OCI-LY3 (cell line): ENCODE data around the gene P3H1.

ENCODE experiments used
- H2AFZ ChIP-seq: fragments of 200-600, 300-600 bp; shearing (Covaris generic); 2 replicates; pipeline ENCODE4 v1.6.0; 2014; ENCODE audit warnings: antibody characterized with exemption, low read depth, low read length
- H3K27ac ChIP-seq: fragments of 200-600, 300-600 bp; sonication (generic); 2 replicates; pipeline ENCODE4 v1.5.1; 2014; ENCODE audit warnings: mild to moderate bottlenecking, low read length, moderate library complexity, mixed read lengths
- H3K27me3 ChIP-seq: fragments of 200-600, 300-600 bp; sonication (generic); 2 replicates; pipeline ENCODE4 v1.6.1; 2014; ENCODE audit warnings: low read depth, low read length, mixed read lengths
- H3K36me3 ChIP-seq: fragments of 200-600, 300-600 bp; sonication (generic); replicated peaks from 2 replicates; pipeline ENCODE3; 2014; ENCODE audit warnings: low read depth, low read length, mixed read lengths
- H3K4me1 ChIP-seq: fragments of 300-600, 200-600 bp; sonication (generic); 2 replicates; pipeline ENCODE4 v1.6.1; 2014; ENCODE audit warnings: low read length, mixed read lengths
- H3K4me2 ChIP-seq: fragments of 200-600, 300-600 bp; sonication (generic); 2 replicates; pipeline ENCODE4 v1.6.1; 2014; ENCODE audit warnings: low read length, mixed read lengths
- H3K4me3 ChIP-seq: fragments of 300-600, 200-600 bp; sonication (generic); 2 replicates; pipeline ENCODE4 v1.5.1; 2014; ENCODE audit warnings: antibody characterized with exemption, mild to moderate bottlenecking, low read length, moderate library complexity
- H3K79me2 ChIP-seq: fragments of 300-600, 200-600 bp; shearing (Covaris generic); 2 replicates; pipeline ENCODE4 v1.6.1; 2014; ENCODE audit warnings: mild to moderate bottlenecking, low read length, mixed read lengths
- H3K9ac ChIP-seq: fragments of 300-600, 200-600 bp; shearing (Covaris generic); 2 replicates; pipeline ENCODE4 v1.6.0; 2014; ENCODE audit warnings: mild to moderate bottlenecking, low read length, moderate library complexity
- H3K9me3 ChIP-seq: fragments of 200-600, 300-600 bp; shearing (Covaris generic); 2 replicates; pipeline ENCODE4 v1.6.1; 2014; ENCODE audit warnings: low read length, mixed read lengths; ENCODE audit not compliant: insufficient read depth
- H4K20me1 ChIP-seq: fragments of 200-600, 300-600 bp; sonication (generic); 2 replicates; pipeline ENCODE4 v1.6.1; 2016; ENCODE audit warnings: low read length, mixed read lengths; ENCODE audit not compliant: insufficient read depth
- EZH2phosphoT487 ChIP-seq: fragments of 200-600 bp; shearing (Covaris generic); IDR thresholded peaks from 2 replicates; pipeline ENCODE4 v1.6.1; 2018; ENCODE audit warnings: antibody characterized with exemption, mixed run types, low read depth
- TF ChIP-seq, protein P1 (sequence below): fragments of 200-600, 300-600 bp; sonication (generic); IDR thresholded peaks from 2 replicates; pipeline ENCODE4 v1.5.1; 2014; ENCODE audit warnings: antibody characterized with exemption, low read length, low read depth

P3H1 gene

DNA sequence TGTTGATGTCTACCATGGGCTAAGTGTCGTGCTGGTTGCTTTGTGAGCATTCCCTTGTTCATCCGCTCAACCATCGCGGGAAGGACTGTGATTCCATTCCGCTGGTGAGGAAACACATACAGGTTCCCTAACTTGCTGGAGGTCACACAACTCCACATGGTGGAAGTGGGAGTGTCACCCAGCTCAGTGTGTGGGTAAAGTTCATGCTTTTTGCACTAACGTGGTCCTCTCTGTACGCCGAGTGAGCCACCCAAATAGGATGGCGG is 22.7 kb downstream of the P3H1 start:
- H2AFZ ChIP-seq: no peak overlapping the region
- H3K79me2 ChIP-seq: no peaks in the 10 kb centered on the region
- H3K4me1 ChIP-seq: no peaks in the 10 kb centered on the region
- peaks cover 3% of the 10 kb centered on the region for H3K36me3 ChIP-seq
- H4K20me1 ChIP-seq: no peaks in the 10 kb centered on the region
- no peaks in the 10 kb centered on the region for H3K27me3 ChIP-seq
- H3K27ac ChIP-seq: no peak overlapping the region
- no peak for TF ChIP-seq EZH2phosphoT487
- TF ChIP-seq, protein P1, sequence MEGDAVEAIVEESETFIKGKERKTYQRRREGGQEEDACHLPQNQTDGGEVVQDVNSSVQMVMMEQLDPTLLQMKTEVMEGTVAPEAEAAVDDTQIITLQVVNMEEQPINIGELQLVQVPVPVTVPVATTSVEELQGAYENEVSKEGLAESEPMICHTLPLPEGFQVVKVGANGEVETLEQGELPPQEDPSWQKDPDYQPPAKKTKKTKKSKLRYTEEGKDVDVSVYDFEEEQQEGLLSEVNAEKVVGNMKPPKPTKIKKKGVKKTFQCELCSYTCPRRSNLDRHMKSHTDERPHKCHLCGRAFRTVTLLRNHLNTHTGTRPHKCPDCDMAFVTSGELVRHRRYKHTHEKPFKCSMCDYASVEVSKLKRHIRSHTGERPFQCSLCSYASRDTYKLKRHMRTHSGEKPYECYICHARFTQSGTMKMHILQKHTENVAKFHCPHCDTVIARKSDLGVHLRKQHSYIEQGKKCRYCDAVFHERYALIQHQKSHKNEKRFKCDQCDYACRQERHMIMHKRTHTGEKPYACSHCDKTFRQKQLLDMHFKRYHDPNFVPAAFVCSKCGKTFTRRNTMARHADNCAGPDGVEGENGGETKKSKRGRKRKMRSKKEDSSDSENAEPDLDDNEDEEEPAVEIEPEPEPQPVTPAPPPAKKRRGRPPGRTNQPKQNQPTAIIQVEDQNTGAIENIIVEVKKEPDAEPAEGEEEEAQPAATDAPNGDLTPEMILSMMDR: no peak
- no peak overlapping the region for H3K9ac ChIP-seq
- H3K9me3 ChIP-seq: no peaks in the 10 kb centered on the region
- no peak overlapping the region for H3K4me2 ChIP-seq
- H3K4me3 ChIP-seq: no peak overlapping the region

DNA sequence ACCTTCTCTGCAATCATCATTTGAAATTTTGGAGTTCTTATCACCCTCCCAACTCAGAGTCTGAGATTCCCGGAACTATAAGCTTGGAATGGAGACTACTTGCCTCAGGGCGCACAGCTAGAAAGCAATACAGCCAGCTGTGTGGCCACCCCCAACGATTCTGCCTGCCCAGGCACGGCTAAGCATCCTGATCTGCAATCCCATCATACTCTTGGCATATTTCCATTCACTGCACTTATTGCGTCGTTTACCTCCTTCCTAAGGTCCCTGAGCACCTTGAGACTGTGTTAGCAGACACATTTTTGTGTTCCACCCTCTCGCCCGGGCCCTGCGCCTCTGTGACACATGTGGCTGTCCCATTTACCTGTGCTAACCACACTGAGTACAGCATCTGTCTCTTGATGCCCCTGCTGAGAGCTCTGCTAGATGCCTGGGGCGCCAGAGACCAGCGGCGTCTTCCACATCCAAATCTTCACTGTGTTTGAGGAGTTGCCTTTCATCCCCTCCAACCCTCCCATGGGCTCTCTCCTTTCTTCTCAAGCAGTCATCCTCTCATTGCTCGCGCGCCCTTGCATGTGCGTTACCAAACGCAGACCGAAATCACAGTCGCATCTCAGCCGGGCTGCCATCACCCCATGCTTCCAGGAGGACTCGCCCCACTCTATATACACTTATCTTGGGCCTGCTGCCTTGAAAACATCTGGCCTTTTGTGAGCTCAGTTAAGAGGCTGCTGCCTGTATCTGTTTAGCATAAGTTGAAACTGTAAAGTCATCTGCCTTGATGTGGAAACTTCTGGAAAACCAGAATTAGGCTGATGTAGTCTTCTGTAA is 23.3 kb downstream of the P3H1 start:
- no peaks in the 10 kb centered on the region for H3K4me1 ChIP-seq
- no peaks in the 10 kb centered on the region for H3K79me2 ChIP-seq
- no peak overlapping the region for H2AFZ ChIP-seq
- no peak overlapping the region for H3K9ac ChIP-seq
- no peak overlapping the region for H3K27ac ChIP-seq
- H4K20me1 ChIP-seq: no peaks in the 10 kb centered on the region
- no peak overlapping the region for H3K4me2 ChIP-seq
- no peak overlapping the region for H3K4me3 ChIP-seq
- H3K9me3 ChIP-seq: no peaks in the 10 kb centered on the region
- no peaks in the 10 kb centered on the region for H3K27me3 ChIP-seq
- peaks cover 3% of the 10 kb centered on the region for H3K36me3 ChIP-seq
- TF ChIP-seq, protein P1: no peak
- no peak for TF ChIP-seq EZH2phosphoT487

DNA sequence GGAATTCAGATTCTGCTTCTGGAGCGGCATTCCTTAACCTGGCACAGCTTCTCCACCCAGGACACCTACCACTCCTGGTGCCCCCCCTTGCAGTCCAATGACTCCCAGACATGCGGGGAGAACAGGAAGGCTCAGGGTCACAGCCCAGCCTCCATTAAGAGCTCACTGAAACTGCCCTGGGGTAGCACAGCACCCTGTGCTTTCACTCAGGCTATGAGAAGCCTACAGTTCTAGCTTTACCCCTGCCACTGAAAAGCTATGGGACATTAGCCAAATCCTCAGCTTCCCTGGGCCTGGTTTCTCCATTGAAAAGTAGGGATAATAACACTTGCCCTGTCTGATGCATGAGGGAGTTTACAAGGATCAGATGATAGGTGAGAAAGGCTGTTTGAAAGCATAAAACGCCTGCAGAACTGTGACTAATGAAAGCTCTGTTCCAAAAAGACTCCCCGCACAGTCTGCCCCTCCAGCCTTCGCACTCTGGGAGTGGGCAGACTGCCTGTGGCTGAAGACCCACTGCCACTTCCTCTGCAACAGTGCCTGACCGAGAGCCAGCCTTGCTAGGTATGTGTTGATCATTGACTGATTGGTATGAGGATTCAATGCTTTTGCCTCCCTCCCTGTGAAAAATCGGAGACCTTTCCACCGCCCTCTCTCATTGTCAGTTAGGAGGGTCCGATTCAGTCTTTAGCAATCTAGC is 24.1 kb downstream of the P3H1 start:
- H3K79me2 ChIP-seq: no peaks in the 10 kb centered on the region
- H3K9me3 ChIP-seq: no peaks in the 10 kb centered on the region
- no peak overlapping the region for H3K4me2 ChIP-seq
- no peak overlapping the region for H3K4me3 ChIP-seq
- TF ChIP-seq, protein P1: no peak
- TF ChIP-seq EZH2phosphoT487: no peak
- H3K36me3 ChIP-seq: peaks cover 3% of the 10 kb centered on the region
- H3K27ac ChIP-seq: no peak overlapping the region
- no peak overlapping the region for H2AFZ ChIP-seq
- no peaks in the 10 kb centered on the region for H3K4me1 ChIP-seq
- no peaks in the 10 kb centered on the region for H3K27me3 ChIP-seq
- H4K20me1 ChIP-seq: no peaks in the 10 kb centered on the region
- H3K9ac ChIP-seq: no peak overlapping the region

DNA sequence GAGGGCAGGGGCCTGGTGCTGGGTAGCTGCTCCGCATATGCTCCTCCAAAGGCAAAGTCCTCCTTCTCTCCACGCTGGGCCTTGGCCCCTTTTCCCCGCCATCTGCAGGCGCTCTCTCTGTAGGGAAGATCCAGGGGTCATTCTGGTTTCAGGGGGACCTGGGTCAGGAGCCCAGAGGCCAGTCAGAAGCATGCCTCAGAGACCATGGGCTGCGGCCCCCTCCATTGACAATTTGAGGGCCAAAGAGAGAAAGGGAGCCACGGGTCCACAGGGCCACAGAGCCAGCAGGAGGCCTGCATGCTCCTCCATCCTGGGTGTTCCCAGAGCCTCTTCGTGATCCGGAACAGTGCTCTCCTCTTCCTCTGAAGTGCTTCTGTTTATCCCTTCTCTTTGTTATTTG is 24.7 kb downstream of the P3H1 start:
- Histone ChIP-seq H2AFZ (no peak overlapping the region), H3K9me3 (no peaks in the 10 kb centered on the region), H3K36me3 (peaks cover 3% of the 10 kb centered on the region), H3K79me2 (no peaks in the 10 kb centered on the region), H3K27ac (no peak overlapping the region), H3K4me2 (no peak overlapping the region), H3K4me1 (peaks cover 4% of the 10 kb centered on the region), H3K9ac (no peak overlapping the region), H3K27me3 (no peaks in the 10 kb centered on the region), H3K4me3 (no peak overlapping the region), H4K20me1 (no peaks in the 10 kb centered on the region)
- TF ChIP-seq, protein P1: no peak
- no peak for TF ChIP-seq EZH2phosphoT487
